Stimulated activated CD8-positive, alpha-beta memory T cell treated with anti-CD3 and anti-CD28 coated beads, Interleukin-12 subunit alpha, Interleukin-12 subunit beta, amount 100 ng/mL, for 4 hours (primary cell): ENCODE measurements around the gene CAPRIN2.
A peak's percentile ranks its signal among the peaks of the same experiment; 100 is the strongest.

Experiments
- DNase-seq: peaks from one replicate; pipeline ENCODE4 v3.0.0-alpha.2; 2020; ENCODE audit warnings: low read depth

CAPRIN2 gene

GRCh38 chr12:30698346-30698745, 56.4 kb downstream of the CAPRIN2 start:
- DNase-seq = no peak

GRCh38 chr12:30696943-30697342, 57.8 kb downstream of the CAPRIN2 start:
- no peak for DNase-seq

GRCh38 chr12:30696486-30696885, 58.3 kb downstream of the CAPRIN2 start:
- DNase-seq = no peak

- DNase-seq = no peak
Observed at GRCh38 chr12:30696103-30696408, 58.7 kb downstream of the CAPRIN2 start.

GRCh38 chr12:30695199-30696102, 59.3 kb downstream of the CAPRIN2 start, which contains the start of gene IPO8:
Gene IPO8 (minus strand): TSS chr12:30695869. CDS start chr12:30695647, 222 bp downstream.
- DNase-seq = peak; percentile 76

GRCh38 chr12:30694412-30695198, 60.1 kb downstream of the CAPRIN2 start:
- peak; percentile 4 for DNase-seq

GRCh38 chr12:30692470-30692869, 62.3 kb downstream of the CAPRIN2 start:
- DNase-seq = no peak

- DNase-seq = no peak
Observed at GRCh38 chr12:30691122-30691879, 63.5 kb downstream of the CAPRIN2 start.

- DNase-seq = no peak
Observed at GRCh38 chr12:30687265-30687986, 67.3 kb downstream of the CAPRIN2 start.

- DNase-seq = no peak
Observed at GRCh38 chr12:30679241-30679640, 75.5 kb downstream of the CAPRIN2 start.

- no peak for DNase-seq
Observed at GRCh38 chr12:30678221-30678620, 76.5 kb downstream of the CAPRIN2 start.

GRCh38 chr12:30661210-30661609, 93.5 kb downstream of the CAPRIN2 start:
- DNase-seq = no peak
